ENCODE data around the gene CTNND2.

CTNND2 gene

DNA sequence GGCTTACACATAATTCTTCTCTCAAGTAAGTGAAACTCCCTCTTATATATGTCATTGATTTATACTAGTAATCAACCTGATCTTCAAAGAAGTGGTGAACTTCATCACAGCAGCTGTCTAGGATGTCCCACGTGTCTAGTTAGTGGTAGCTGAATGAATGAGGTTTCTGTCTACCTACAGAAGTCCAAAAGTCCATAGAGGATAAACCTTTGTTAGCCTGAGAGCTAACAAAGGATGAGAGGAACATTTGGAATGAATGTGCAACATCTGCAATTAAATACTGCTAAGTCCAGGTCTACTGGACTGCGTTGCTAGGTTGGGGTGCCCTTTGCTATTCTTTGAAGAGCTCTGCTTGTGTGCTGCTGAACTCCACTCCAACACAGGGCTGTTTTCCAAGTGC is 929.4 kb downstream of the CTNND2 start:
- DNase-seq: no peak

DNA sequence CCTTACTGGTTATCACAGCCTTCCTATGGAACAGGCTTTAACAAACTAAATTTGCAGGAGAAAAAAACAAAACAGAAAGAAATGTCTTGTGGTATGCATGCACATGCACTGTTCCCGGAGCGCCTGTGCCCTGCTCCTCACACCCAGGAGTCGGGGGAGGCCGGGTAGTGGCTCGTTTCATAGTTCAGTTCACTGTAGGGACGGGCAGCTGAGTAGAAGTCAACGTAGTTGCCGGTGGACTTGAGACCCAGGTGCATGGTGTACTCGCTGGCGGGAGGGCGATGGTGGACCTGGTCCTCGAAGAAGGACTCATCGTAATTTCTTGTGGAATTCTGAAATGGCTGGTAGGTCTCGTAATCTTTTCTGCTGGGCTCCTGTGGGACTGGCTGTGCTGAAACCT is 930.9 kb downstream of the CTNND2 start:
- no peak for DNase-seq

DNA sequence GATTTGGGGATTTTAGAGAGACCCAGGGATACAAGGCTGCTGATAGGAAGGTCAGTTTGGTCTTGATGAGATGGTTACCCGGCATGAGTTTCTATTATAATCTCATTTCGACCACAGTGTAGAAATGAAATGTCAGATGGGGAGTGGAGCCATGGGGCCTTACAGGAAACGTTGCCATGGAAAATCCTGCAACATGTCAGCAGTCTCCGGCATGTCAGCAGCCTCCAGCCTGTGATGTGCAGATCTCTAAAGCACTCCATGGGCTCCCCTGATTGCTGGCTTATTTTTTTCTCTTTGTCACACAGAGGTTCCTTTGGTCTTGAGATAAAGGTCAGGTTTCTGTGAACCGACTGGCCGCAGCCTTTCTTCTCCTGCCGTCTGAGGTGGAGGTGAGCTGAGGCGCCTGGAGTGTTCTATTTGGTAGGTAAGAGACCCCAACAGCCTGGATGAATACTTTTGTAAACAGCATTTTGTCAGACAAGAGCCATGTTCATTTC is 934.5 kb downstream of the CTNND2 start:
- DNase-seq: no peak

DNA sequence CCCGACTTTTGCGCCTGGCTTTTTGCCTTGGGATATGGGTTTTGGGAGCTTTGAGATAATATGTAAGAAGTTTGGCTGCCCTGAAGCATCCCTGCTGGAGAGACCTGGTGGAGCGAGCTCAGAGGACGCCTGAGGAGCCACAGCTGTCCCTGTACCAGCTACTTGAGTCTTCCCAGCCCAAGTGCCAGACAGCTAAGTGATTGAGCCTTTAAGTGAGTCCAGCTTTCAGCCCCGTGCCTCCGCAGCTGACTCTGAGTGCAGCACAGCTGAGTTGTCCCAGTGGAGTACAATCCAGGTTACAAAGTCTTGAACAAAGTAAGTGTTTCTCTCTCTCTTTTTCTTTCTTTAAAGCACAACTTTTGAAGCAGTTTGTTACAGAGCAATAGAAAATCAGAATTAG is 939.4 kb downstream of the CTNND2 start:
- no peak for DNase-seq

DNA sequence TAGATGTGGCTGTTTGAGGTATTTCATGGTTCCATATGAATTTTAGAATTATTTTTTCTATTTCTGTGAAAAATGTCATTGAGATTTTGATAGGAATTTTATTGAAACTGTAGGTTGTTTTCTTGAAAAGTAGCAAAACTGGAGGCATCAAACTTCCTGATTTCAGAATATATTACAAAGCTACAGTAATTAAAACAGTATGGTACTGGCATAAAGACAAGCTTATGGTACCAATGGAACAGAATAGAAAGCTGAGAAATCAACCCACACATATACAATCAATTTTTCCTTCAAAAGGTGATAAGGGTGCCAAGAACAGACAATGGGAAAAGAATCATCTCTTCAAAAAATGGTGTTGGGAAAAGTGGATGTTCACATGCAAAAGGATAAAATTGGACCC is 945.5 kb downstream of the CTNND2 start:
- no peak for DNase-seq

DNA sequence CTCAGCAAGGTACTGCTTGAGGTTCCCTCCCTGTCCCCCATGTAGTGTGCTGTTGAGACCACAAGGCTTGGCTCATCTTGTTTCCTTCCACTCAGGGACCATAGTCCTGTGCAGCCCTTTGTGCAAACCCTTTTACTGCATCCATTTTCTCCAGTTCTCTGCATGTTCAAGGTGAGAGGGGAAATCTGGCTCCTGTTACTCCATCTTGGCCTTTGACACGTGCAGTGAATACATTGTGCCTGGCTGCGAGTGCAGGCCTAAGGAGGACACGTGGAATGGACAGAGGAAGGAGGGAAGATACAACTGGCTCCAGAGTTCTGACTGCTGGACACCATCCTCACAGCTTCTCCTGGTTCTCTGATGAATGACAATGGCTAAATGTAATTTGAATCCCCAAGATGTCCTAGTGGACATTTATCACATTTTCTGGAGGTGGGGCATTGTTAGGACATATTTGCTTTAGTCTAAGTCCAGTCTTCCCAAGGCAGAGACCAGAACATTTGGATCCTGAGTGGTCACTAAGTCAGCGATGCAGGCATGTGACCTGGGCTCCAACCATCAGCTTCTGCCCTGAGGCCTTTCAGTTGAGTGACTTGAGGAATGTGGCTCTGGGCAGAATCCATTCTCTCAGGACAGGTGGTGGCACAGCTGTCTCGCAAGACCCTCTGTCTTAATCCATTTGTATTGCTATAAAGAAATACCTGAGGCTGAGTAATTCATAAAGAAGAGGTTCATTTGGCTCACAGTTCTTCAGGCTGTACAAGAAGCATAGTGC is 954.2 kb downstream of the CTNND2 start:
- DNase-seq: no peak

DNA sequence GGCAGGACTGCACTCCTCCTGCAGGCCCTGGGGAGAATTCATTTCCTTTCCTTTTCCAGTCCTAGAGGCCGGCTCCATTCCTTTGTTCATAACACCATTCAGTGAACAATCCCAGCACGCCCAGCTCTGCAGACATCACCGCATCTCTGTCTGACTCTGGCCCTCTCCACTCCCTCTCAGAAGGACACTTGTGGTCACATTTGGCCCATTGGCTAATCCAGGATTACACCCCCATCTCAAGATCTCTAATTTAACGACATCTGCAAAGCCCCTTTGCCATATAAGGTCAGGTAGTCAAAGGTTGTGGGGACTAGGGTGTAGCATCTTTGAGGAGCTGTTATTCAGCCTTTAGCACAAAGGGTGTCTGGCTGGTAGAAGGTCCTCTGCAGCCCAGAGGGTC is 958.2 kb downstream of the CTNND2 start:
- no peak for DNase-seq

DNA sequence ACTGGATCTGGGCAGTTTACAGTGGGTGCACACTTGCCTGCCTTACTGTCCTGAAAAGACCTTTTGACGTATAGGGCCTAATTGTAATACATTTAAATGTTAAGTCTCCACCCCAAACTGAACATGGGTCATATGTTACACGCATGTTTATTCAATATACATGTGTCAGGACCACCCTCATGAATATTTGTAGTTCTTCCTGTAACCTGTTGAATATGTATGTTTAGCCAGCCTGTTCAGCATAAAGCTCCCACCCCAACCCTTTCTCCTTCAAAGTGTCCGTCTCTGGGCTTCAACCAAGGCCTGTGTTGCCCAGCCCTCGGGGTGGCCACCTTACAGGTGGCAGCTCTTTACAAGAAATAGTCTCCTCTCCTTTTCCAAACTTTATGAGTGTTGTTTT is 962.3 kb downstream of the CTNND2 start:
- no peak for DNase-seq

DNA sequence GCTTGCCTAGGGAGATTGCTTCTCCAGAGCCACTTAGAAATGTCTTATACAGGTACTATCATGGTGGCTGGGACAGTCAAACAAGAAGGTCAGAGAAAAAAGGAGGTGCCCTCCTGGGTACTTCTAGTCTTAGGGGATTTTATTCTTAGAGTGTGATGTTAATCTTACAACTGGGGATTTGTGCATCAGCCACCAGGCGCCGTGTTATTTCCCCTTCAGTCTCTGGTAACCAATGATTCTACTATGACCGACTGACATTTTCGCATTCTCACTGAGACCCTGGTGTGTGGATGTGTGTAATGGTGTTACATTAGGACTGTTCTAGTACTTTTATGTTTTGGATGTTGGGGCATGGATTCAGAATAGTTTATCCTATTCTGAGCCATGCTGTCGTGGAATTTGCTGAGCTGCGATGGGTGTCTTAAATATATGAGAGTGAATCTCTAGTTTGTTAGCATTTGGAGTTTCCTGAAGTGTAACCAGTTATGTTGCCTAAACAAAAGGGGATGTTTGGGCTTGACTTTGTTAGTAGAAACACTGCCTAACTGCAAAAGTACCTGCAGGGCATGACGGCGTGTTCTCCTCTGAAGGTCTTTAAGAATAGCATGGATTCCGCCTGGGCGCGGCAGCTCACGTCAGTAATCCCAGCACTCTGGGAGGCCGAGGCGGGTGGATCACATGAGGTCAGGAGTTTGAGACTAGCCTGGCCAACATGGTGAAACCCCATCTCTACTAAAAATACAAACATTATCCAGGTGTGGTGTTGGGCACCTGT is 968.0 kb downstream of the CTNND2 start:
- no peak for DNase-seq

DNA sequence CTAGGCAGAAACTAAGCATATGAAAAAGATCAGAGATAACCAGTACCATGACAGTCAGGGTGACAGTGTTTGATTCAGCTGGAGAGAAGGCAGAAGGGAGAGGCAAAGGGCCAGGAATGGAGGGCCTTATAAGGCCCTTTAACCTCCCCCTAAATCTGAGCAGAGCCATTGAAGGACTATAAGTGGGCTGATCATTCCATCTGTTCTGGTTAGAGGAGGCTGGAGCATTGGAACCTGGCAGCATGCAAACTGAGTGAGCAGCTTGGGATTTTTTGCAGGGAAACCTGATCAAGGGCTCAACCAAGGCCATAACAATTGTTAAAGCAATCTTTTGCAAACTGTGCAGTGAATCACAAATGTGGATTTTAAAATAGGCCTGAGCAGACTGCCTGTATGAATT is 968.7 kb downstream of the CTNND2 start:
- no peak for DNase-seq

DNA sequence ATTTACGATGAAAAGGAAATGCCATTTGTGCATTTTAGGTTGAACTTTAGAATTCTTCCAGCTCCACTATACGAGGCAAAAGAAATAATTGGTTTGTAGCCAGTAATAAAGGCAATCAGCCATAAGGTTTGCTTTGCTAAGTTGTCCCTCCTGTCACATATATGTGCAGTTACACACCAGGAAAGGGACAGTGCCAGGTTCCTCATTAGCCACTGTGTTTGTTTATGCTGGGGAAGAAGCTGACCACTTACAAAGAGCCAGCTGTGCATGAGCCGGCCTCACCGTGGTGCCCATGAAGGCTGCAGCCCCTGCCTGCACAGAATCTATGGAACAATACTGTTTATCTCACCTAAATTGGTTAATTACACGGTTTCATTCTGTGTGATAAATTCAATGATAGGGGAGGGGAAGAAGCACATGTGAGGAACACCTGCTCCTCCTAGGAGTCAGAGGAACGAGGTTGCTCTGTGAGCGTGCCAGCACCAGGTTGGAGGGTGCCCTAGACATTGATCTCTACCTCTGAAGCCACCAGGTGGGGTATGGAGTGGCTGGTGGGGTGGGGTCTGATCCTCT is 969.4 kb downstream of the CTNND2 start:
- no peak for DNase-seq

DNA sequence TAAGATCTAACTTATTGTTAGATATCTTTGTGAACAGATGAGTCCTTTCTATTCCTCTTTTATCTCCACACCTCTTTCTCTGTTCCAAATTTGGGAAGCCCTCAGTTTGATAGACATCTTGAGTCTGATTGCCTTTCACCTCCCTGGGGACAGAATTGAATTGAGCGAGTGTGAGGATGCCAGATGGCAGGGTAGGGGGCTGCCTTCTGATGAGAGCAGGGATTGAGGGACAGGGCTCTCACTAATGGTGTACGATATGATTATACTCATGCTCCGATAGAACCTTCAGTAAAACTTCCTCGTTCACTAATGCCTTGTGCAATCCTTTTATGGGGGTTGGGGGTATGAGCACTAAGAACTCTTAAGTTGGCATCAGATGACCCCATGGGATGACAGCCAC is 971.1 kb downstream of the CTNND2 start:
- DNase-seq: no peak

DNA sequence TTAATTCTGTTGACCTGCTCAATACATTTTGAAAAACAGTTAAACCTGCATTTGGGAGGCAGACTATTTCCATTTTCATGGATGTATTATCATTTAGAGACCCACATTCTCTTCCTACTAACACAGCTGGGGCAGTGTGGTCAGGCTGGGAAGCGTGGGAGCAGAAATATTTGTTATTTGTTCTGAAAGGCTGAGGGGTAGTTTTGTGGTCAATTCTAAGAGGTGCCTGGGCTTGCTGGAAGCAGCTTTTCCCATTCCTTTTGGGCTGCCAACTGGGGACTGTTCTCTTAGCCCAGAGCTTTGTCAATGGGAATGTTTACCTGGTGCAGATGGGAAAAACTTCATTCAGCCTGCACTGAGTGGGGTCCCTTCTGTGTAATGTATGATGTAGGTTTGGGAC is 971.8 kb downstream of the CTNND2 start:
- no peak for DNase-seq

DNA sequence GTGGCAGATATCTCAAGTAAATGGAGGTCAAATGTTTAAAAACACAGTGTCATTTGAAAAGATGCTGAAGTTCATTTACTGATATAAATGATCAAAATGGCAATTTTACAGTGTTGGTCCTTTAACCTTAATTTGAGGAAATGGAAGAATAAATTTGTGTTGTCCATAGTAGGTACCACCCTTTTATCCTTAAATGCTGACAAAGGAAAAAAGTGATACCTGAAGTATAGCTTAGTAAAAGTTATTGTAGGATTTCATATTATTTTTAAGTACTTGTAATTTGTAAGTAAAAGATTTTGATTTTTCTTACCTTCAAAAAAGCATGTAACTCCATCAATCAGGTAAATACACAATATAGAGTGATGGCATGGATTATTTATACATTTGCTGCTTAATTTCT is 976.6 kb downstream of the CTNND2 start:
- DNase-seq: no peak

DNA sequence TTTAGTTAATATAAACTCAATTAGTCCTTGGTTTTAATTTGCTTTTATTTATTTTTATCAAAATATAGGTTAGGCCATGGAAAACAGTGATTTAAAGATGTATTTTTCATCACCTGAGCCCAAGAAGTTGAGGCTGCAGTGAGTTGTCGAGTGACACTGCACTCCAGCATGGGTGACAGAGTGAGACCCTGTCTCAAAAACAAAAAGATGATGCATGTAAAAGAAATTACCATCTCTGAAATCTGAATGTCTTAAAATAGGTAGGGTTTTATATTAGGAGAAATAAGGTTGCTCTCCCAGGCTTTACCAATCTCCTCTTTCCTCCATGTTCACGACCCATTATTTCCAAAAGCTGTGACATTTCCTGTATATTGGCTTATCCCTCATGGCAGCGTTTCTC is 980.9 kb downstream of the CTNND2 start:
- DNase-seq: no peak
